Esophagus muscularis mucosa (tissue), 4 donors: ENCODE measurements around the gene IMPACT.

ENCODE experiments used
- CTCF ChIP-seq, 3 experiments: fragments of 200-600 bp in 2 of 3; fragments of 450-650 bp in 1 of 3; sonication (generic) in 2 of 3; IDR thresholded peaks; one replicate each; pipeline ENCODE4 v1.5.1; 2017 to 2019; ENCODE audit warnings: antibody characterized with exemption in 3 of 3, mild to moderate bottlenecking in 2 of 3, moderate library complexity in 1 of 3
- EP300 ChIP-seq: sonication (generic); formaldehyde crosslinking; IDR thresholded peaks from one replicate; pipeline ENCODE4 v1.6.1; 2017; ENCODE audit warnings: antibody characterized with exemption
- POLR2A ChIP-seq: fragments of 450-650 bp; IDR thresholded peaks from one replicate; pipeline ENCODE4 v1.6.1; 2017; ENCODE audit warnings: antibody characterized with exemption, moderate library complexity, mild to moderate bottlenecking, low read depth
- POLR2AphosphoS5 ChIP-seq, 2 donors: sonication (generic); formaldehyde crosslinking; IDR thresholded peaks; one replicate each; pipeline ENCODE4 v1.6.1; 2017; ENCODE audit warnings: antibody characterized with exemption in 2 of 2

DNA sequence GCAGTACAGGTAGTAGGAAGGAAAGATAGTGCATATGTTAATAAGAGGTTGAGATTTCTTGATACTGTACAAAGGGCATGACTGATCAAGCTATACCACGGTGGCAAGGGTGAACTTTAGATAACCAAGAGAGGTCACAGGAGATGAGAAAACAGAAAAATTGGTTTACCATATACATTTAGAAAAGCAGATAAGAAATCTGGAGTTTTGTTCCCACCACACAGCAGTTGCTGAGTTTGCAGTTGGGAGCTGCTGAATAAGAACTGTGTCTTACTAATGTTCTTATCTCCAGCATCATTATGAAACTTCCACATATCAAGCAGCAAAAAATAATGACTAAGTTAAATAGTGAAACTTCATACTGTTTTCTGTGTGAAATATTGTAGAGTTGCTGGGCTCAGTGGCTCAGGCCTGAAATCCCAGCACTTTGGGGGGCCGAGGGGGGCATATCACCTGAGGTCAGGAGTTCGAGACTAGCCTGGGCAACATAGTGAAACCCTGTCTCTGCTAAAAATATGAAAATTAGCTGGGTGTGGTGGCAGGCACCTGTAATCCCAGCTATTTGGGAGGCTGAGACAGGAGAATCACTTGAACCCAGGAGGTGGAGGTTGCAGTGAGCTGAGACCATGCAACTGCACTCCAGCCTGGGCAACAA is 12.0 kb upstream of the IMPACT start:
- TF ChIP-seq POLR2AphosphoS5 (IDR thresholded peaks at IDR 0.05) (no peak), CTCF (IDR thresholded peaks at IDR 0.05) (no peak), POLR2A (no peak), EP300 (no peak)
